RWPE1 (cell line): ENCODE measurements around the gene ST7.
A peak's percentile ranks its signal among the peaks of the same experiment; 100 is the strongest.

Experiments used
- CTCF ChIA-PET: fragments of 350-600 bp; sonication (Branson Sonifier 250); formaldehyde crosslinking; extraction: SDS; loops from one replicate; lab custom pipeline; 2021; lab: Yijun Ruan, JAX
- POLR2A ChIA-PET: fragments of 400-600 bp; formaldehyde crosslinking; extraction: SDS; loops from one replicate; lab custom pipeline; 2020; ENCODE audit warnings: antibody characterized with exemption; ENCODE audit not compliant: low non-redundant PET; lab: Yijun Ruan, JAX
- DNase-seq: peaks from one replicate; pipeline ENCODE4 v3.0.0; 2012; ENCODE audit warnings: low spot score
- H3K27ac ChIP-seq: fragments of 450-650 bp; 2 replicates; pipeline ENCODE4 v1.5.1; 2017
- TF ChIP-seq, protein P1 (sequence below): fragments of 450-650 bp; conservative IDR thresholded peaks from 2 replicates; pipeline ENCODE4 v1.5.1; 2017; ENCODE audit warnings: low read depth, mild to moderate bottlenecking

The ST7 gene

DNA sequence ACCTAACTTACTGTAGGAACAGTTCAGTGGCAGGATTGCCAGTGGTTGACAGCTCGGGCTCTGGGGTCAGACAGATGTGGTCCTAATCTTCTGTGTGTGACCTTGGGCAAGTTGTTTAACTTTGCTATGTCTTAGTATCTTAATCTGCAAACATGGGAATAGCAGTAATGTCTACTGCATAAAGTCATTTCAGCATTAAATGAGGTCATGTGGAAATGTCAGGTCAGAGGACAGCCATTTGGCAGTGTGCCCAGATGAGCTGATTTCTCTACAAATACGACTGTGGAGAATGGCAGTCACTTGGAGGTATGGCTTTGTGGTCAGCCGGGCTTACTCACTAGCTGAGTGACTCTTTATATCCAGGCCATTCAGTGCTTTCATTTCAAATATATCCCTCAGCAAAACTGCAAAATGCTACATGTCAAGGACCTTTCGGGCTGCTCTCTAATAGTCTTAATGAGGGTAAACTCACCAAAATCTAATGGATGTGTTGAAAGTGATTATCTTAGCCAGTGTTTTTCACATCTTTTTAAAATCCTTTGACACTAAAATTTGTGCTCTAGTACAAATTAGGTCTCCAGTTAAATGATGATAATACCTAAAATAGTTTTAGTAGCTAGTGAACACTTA lies 171.4 kb downstream of the ST7 start:
- POLR2A ChIA-PET: no interaction called here
- TF ChIP-seq, protein P1, sequence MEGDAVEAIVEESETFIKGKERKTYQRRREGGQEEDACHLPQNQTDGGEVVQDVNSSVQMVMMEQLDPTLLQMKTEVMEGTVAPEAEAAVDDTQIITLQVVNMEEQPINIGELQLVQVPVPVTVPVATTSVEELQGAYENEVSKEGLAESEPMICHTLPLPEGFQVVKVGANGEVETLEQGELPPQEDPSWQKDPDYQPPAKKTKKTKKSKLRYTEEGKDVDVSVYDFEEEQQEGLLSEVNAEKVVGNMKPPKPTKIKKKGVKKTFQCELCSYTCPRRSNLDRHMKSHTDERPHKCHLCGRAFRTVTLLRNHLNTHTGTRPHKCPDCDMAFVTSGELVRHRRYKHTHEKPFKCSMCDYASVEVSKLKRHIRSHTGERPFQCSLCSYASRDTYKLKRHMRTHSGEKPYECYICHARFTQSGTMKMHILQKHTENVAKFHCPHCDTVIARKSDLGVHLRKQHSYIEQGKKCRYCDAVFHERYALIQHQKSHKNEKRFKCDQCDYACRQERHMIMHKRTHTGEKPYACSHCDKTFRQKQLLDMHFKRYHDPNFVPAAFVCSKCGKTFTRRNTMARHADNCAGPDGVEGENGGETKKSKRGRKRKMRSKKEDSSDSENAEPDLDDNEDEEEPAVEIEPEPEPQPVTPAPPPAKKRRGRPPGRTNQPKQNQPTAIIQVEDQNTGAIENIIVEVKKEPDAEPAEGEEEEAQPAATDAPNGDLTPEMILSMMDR: no peak
- peak; percentile 37 for DNase-seq

DNA sequence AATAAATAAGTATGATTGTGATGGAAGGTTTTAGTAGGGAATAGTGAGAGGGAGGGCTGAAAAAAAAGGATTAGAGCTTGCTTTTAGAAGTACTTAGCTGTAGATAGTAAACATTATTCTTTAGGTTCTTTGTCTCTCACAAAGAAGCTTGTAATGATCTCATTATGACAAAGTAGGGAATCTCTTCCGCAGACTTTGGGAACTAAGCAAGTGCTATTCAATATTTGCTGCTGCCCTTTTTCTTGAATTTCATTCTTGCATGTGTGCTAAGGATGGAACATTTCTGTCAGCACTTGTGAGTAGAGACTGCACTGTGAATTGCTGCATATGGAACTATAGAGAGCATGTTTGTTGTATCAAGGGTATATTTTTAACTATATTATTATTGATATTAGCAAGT lies 173.4 kb downstream of the ST7 start:
- TF ChIP-seq, protein P1: no peak
- POLR2A ChIA-PET: no interaction called here
- CTCF ChIA-PET: interaction anchor here (1.0 to 1.1 kb wide), 5 partner anchors 25 to 503 kb away, joined by 3 to 5 read pairs (median 4); no protein-coding TSS in a partner anchor
- DNase-seq: no peak
- H3K27ac ChIP-seq: no peak overlapping the region

More for the DNA sequence above, 171.4 kb downstream of the ST7 start:
- CTCF ChIA-PET: interaction anchor here (0.7 to 1.6 kb wide), 2 partner anchors 136 to 521 kb away, joined by 3 to 6 read pairs; no protein-coding TSS in a partner anchor
- no peak overlapping the region for H3K27ac ChIP-seq

DNA sequence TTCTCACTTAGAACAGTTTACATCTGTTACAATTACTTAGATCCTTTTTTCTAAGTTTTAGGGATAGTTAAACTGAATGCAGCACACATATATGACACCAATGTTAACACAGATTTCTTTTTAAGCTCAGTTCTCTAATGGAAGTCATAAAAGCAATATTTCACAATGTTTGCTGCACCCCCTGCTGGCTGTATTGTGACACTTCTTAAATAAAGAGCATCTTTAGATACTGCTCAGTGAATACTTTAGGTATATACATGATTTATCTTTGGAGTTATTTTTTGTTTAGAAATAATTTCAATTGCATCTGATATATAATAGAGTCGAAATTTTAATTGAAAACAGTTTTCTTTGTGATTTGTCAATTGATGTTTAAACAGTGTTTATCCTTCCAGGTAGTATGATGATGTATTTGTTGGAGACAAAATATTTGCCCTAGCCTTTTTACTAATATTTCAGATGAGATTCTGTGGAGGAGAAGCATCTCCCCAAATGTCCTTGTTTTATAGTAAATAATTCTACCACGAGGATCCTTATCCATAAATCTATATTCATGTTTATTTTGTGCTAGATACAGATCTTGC lies 174.4 kb downstream of the ST7 start:
- no peak overlapping the region for H3K27ac ChIP-seq
- ChIA-PET CTCF (interaction anchor here (0.6 to 1.1 kb wide), 9 partner anchors 10 to 821 kb away, joined by 3 to 5 read pairs (median 3); no protein-coding TSS in a partner anchor), POLR2A (no interaction called here)
- TF ChIP-seq, protein P1: peak; percentile 87
- DNase-seq: peak; percentile 10

DNA sequence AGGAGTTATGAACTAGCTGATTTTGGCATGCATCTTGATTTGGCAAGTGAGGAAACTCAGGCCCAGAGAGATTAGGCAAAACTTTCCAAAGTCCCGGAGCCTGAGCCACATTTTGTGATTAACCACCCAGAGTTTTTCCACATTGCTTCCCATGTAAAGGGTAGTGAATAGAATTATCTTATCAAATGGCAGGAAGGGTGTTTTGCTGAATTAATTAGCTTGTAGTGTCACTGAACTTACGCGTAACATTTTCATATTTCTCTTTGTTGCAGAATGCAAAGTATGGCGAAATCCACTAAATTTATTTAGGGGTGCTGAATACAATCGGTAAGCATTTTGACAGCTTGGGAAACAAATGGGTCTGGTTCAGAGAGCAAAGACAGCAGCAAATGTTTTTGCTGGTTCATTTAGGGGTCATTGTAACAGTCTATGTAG lies 176.2 kb downstream of the ST7 start:
- TF ChIP-seq, protein P1: no peak
- ChIA-PET POLR2A (no interaction called here), CTCF (interaction anchor here (0.7 to 0.9 kb wide), 3 partner anchors 141 to 210 kb away, joined by 3 to 4 read pairs (median 3); no protein-coding TSS in a partner anchor)
- no peak overlapping the region for H3K27ac ChIP-seq
- no peak for DNase-seq

DNA sequence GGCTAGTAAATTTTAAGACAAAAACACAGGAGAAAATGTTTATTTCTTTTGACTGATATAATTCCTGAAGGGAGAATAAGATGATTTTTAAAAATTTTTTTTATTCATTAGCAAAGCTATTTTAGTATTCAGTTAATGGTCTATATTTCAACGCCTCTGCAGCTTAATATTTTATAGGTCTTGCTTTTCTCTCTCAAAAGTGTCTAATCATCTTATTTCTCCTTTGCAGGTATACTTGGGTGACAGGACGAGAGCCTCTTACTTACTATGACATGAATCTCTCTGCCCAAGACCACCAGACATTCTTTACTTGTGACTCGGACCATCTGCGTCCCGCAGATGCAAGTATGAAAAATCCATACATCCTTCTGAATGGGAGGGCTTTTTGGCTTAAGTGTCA lies 177.0 kb downstream of the ST7 start:
- no peak overlapping the region for H3K27ac ChIP-seq
- TF ChIP-seq, protein P1: no peak
- no peak for DNase-seq
- ChIA-PET POLR2A (no interaction called here), CTCF (interaction anchor here (0.7 kb wide), 2 partner anchors 142 to 209 kb away, joined by 3 to 4 read pairs; no protein-coding TSS in a partner anchor)

DNA sequence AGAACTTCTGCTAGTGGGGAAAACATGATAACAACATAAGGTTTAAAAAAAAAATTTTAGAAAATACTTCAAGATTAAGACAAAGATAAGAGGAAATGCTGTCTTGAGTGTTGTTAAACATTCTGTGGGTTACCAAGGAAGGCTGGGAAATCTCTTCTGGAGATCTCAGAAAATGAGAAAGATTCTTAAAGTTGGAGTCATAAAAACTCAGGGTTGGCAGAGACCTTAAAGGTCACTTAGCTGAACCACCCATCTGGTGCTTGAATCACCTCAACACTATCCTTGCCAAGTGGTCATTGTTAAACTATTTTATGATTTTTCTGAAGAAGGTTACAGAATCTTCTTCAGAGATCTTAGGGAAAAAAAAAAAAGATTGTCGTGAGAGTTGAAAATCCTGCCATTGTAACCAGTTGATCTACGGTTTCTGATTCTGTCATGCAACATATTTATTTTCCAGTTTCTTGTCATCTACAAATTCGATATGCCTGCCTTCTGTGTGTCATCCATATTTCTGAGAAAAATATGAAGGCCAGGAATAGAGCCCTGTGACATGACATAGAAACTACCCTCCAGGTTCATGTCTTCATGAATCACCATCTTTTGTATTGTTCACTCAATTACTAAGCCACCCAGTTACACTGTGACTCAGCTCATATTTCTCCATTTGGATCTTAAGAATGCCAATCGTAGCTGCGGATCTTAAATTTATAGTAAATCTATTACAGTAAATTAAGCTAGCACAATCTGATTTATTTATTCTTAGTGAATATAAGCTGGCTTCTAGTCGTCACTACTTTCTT lies 179.2 kb downstream of the ST7 start:
- CTCF ChIA-PET: interaction anchor here (0.7 to 1.6 kb wide), 2 partner anchors 13 to 86 kb away, joined by 3 to 6 read pairs; no protein-coding TSS in a partner anchor
- TF ChIP-seq, protein P1: no peak
- no peak overlapping the region for H3K27ac ChIP-seq
- POLR2A ChIA-PET: no interaction called here
- DNase-seq: peak; percentile 77
